GM23338 (cell line): Measurements from ENCODE around the gene PEPD. TPM values are rescaled to one million over a fixed set of nuclear protein-coding genes. Genes with fewer than 3 reads are reported as not detected.

ENCODE experiments used
- ATAC-seq: fragments of 200-7000 bp; cut with Tn5 transposase; 3 replicates; pipeline ENCODE4 v1.9.1; 2020
- DNase-seq: peaks from one replicate; pipeline ENCODE4 v3.0.0-alpha.2; 2015; ENCODE audit warnings: low spot score
- H2AFZ ChIP-seq: fragments of 200-600 bp; sonication (generic); 2 replicates; pipeline ENCODE4 v1.8.0; 2016; ENCODE audit warnings: antibody characterized with exemption, mild to moderate bottlenecking, moderate library complexity
- H3F3A ChIP-seq: fragments of 200-600 bp; sonication (generic); replicated peaks from 2 replicates; pipeline ENCODE4 v1.8.0; 2017; ENCODE audit warnings: antibody characterized with exemption, mixed run types, low read depth
- H3K27ac ChIP-seq: fragments of 200-600 bp; sonication (generic); 2 replicates; pipeline ENCODE4 v1.6.1; 2016; ENCODE audit warnings: low read depth
- H3K27me3 ChIP-seq: fragments of 200-600 bp; sonication (generic); 2 replicates; pipeline ENCODE4 v1.8.0; 2016; ENCODE audit warnings: mild to moderate bottlenecking, mixed run types, moderate library complexity; ENCODE audit not compliant: insufficient read depth
- H3K36me3 ChIP-seq: fragments of 200-600 bp; sonication (generic); 2 replicates; pipeline ENCODE4 v1.8.0; 2016; ENCODE audit warnings: mild to moderate bottlenecking; ENCODE audit not compliant: insufficient read depth
- H3K4me1 ChIP-seq: fragments of 200-600 bp; sonication (generic); 2 replicates; pipeline ENCODE4 v1.8.0; 2016; ENCODE audit warnings: mild to moderate bottlenecking, moderate library complexity; ENCODE audit not compliant: insufficient read depth
- H3K4me2 ChIP-seq: fragments of 200-600 bp; sonication (generic); 2 replicates; pipeline ENCODE4 v1.7.1; 2017; ENCODE audit warnings: mixed run types
- H3K4me3 ChIP-seq: fragments of 200-600 bp; sonication (generic); 2 replicates; pipeline ENCODE4 v1.6.1; 2016; ENCODE audit warnings: mixed run types
- H3K79me2 ChIP-seq: fragments of 200-600 bp; sonication (generic); replicated peaks from 2 replicates; pipeline ENCODE4 v1.8.0; 2017; ENCODE audit warnings: mild to moderate bottlenecking; ENCODE audit not compliant: insufficient read depth
- H3K9me2 ChIP-seq: fragments of 200-600 bp; sonication (generic); 2 replicates; pipeline ENCODE4 v1.8.0; 2017; ENCODE audit not compliant: insufficient read depth
- H4K20me1 ChIP-seq: fragments of 200-600 bp; sonication (generic); replicated peaks from 2 replicates; pipeline ENCODE4 v1.8.0; 2017; ENCODE audit warnings: mild to moderate bottlenecking; ENCODE audit not compliant: insufficient read depth
- H3K27ac Mint-ChIP-seq: 2 replicates; pipeline ENCODE4 v1.8.0; 2020; ENCODE audit warnings: inconsistent platforms, mild to moderate bottlenecking, moderate library complexity, mixed read lengths
- H3K27me3 Mint-ChIP-seq: 3 replicates; pipeline ENCODE4 v1.8.0; 2022; ENCODE audit warnings: low read depth, mild to moderate bottlenecking, moderate library complexity, mixed read lengths, inconsistent platforms; ENCODE audit not compliant: insufficient read depth, poor library complexity
- H3K36me3 Mint-ChIP-seq: 3 replicates; pipeline ENCODE4 v1.8.0; 2021; ENCODE audit warnings: low read depth, mild to moderate bottlenecking, inconsistent platforms, moderate library complexity, mixed read lengths
- H3K4me1 Mint-ChIP-seq: 3 replicates; pipeline ENCODE4 v1.8.0; 2020; ENCODE audit warnings: mild to moderate bottlenecking, inconsistent platforms, mixed read lengths
- H3K4me3 Mint-ChIP-seq: 3 replicates; pipeline ENCODE4 v1.8.0; 2021; ENCODE audit warnings: moderate library complexity, mild to moderate bottlenecking, inconsistent platforms, mixed read lengths
- H3K9me3 Mint-ChIP-seq: 3 replicates; pipeline ENCODE4 v1.8.0; 2020; ENCODE audit warnings: moderate library complexity, mild to moderate bottlenecking, inconsistent platforms, mixed read lengths
- CREB1 ChIP-seq: fragments of 250-450 bp; sonication (Bioruptor Pico); IDR thresholded peaks from 2 replicates; pipeline ENCODE4 v1.5.0; 2020; ENCODE audit warnings: low read depth, mild to moderate bottlenecking, moderate library complexity
- EZH2 ChIP-seq: fragments of 200-600 bp; sonication (generic); IDR thresholded peaks from one replicate; pipeline ENCODE4 v1.8.0; 2017; ENCODE audit warnings: antibody characterized with exemption, mild to moderate bottlenecking, low read depth; ENCODE audit not compliant: unreplicated experiment
- EZH2phosphoT487 ChIP-seq: fragments of 200-600 bp; sonication (generic); IDR thresholded peaks from one replicate; pipeline ENCODE4 v1.8.1; 2018; ENCODE audit warnings: antibody characterized with exemption; ENCODE audit not compliant: unreplicated experiment
- JUNB ChIP-seq: IDR thresholded peaks from one replicate; pipeline ENCODE4 v1.6.1; 2016; ENCODE audit warnings: antibody characterized with exemption; ENCODE audit not compliant: unreplicated experiment
- NANOG ChIP-seq: IDR thresholded peaks from 2 replicates; pipeline ENCODE4 v1.6.1; 2016; ENCODE audit warnings: antibody characterized with exemption, borderline replicate concordance
- POLR2AphosphoS5 ChIP-seq: IDR thresholded peaks from 2 replicates; pipeline ENCODE4 v1.6.1; 2016; ENCODE audit warnings: antibody characterized with exemption, low read depth
- STAT1 ChIP-seq: IDR thresholded peaks from one replicate; pipeline ENCODE4 v1.6.1; 2016; ENCODE audit warnings: antibody characterized with exemption; ENCODE audit not compliant: unreplicated experiment
- ZNF114 ChIP-seq: fragments of 250-450 bp; sonication (Bioruptor Pico); IDR thresholded peaks from 2 replicates; pipeline ENCODE4 v1.5.0; 2020; ENCODE audit warnings: mild to moderate bottlenecking, moderate library complexity
- ZNF331 ChIP-seq: fragments of 250-450 bp; sonication (Bioruptor Pico); IDR thresholded peaks from 2 replicates; pipeline ENCODE4 v1.5.0; 2020; ENCODE audit warnings: low read depth, mild to moderate bottlenecking, moderate library complexity
- polyA plus RNA-seq: library from polyadenylated mRNA; unstranded; fragments of >200 nt; fragmentation: Nextera tagmentation; extraction: Ambion mirVana; gene quantifications from 2 replicates; pipeline ENCODE4 v1.2.1, GENCODE V29; 2016
- total RNA-seq: library from RNA; depleted of rRNA; stranded (reverse); fragments of >200 nt; shearing (Covaris generic); gene quantifications from 2 replicates; pipeline ENCODE4 v1.2.3, GENCODE V29; 2014
- TF ChIP-seq, protein P1 (sequence below): IDR thresholded peaks from 2 replicates; pipeline ENCODE4 v1.6.1; 2016; ENCODE audit warnings: antibody characterized with exemption
- TF ChIP-seq, protein P2 (sequence below): IDR thresholded peaks from one replicate; pipeline ENCODE4 v1.6.1; 2018; ENCODE audit warnings: antibody characterized with exemption; ENCODE audit not compliant: unreplicated experiment
- TF ChIP-seq, protein P3 (sequence below): fragments of 250-450 bp; sonication (Bioruptor Pico); IDR thresholded peaks from 2 replicates; pipeline ENCODE4 v1.5.0; 2020; ENCODE audit warnings: mild to moderate bottlenecking, moderate library complexity
- TF ChIP-seq, protein P4 (sequence below), 2 experiments: fragments of 200-600 bp in 1 of 2; sonication (generic) in 1 of 2; conservative IDR thresholded peaks; 2 replicates each; pipeline versions ENCODE4 v1.5.1 to v1.6.1; 2016 to 2017; ENCODE audit warnings: antibody characterized with exemption in 2 of 2, low read depth in 2 of 2, mild to moderate bottlenecking in 2 of 2, moderate library complexity in 1 of 2

PEPD gene
- total and polyA plus RNA-seq, 2 experiments from 2014 or later = 81.7 to 89.2 TPM

- Histone ChIP-seq H3K9me2 (0 out of 2 replicates have a peak, but pooled peaks cover 3% of the 10 kb centered on the region), H3K4me1 (no peaks in the 10 kb centered on the region; the same call in 1 of the 2 replicates), H3F3A (no peaks in the 10 kb centered on the region), H2AFZ (no peak overlapping the region), H4K20me1 (no peaks in the 10 kb centered on the region; the same call in 1 of the 2 replicates), H3K79me2 (no peaks in the 10 kb centered on the region), H3K4me3 (no peak overlapping the region), H3K27ac (no peak overlapping the region), H3K36me3 (no peaks in the 10 kb centered on the region), H3K4me2 (no peak overlapping the region), H3K27me3 (no peaks in the 10 kb centered on the region)
- H3K27me3 Mint-ChIP-seq = peaks cover 8% of the 10 kb centered on the region
- no peak overlapping the region for H3K4me3 Mint-ChIP-seq
- peaks cover 16% of the 10 kb centered on the region for H3K4me1 Mint-ChIP-seq
- H3K36me3 Mint-ChIP-seq = no peaks in the 10 kb centered on the region
- TF ChIP-seq, protein P1, sequence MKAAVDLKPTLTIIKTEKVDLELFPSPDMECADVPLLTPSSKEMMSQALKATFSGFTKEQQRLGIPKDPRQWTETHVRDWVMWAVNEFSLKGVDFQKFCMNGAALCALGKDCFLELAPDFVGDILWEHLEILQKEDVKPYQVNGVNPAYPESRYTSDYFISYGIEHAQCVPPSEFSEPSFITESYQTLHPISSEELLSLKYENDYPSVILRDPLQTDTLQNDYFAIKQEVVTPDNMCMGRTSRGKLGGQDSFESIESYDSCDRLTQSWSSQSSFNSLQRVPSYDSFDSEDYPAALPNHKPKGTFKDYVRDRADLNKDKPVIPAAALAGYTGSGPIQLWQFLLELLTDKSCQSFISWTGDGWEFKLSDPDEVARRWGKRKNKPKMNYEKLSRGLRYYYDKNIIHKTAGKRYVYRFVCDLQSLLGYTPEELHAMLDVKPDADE = no peak
- no peak for TF ChIP-seq ZNF331 (CRISPR knock-in tag)
- TF ChIP-seq, protein P2, sequence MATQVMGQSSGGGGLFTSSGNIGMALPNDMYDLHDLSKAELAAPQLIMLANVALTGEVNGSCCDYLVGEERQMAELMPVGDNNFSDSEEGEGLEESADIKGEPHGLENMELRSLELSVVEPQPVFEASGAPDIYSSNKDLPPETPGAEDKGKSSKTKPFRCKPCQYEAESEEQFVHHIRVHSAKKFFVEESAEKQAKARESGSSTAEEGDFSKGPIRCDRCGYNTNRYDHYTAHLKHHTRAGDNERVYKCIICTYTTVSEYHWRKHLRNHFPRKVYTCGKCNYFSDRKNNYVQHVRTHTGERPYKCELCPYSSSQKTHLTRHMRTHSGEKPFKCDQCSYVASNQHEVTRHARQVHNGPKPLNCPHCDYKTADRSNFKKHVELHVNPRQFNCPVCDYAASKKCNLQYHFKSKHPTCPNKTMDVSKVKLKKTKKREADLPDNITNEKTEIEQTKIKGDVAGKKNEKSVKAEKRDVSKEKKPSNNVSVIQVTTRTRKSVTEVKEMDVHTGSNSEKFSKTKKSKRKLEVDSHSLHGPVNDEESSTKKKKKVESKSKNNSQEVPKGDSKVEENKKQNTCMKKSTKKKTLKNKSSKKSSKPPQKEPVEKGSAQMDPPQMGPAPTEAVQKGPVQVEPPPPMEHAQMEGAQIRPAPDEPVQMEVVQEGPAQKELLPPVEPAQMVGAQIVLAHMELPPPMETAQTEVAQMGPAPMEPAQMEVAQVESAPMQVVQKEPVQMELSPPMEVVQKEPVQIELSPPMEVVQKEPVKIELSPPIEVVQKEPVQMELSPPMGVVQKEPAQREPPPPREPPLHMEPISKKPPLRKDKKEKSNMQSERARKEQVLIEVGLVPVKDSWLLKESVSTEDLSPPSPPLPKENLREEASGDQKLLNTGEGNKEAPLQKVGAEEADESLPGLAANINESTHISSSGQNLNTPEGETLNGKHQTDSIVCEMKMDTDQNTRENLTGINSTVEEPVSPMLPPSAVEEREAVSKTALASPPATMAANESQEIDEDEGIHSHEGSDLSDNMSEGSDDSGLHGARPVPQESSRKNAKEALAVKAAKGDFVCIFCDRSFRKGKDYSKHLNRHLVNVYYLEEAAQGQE = no peak
- TF ChIP-seq EZH2 = no peak
- no peak for TF ChIP-seq EZH2phosphoT487
- no peak for TF ChIP-seq ZNF114
- TF ChIP-seq, protein P3, sequence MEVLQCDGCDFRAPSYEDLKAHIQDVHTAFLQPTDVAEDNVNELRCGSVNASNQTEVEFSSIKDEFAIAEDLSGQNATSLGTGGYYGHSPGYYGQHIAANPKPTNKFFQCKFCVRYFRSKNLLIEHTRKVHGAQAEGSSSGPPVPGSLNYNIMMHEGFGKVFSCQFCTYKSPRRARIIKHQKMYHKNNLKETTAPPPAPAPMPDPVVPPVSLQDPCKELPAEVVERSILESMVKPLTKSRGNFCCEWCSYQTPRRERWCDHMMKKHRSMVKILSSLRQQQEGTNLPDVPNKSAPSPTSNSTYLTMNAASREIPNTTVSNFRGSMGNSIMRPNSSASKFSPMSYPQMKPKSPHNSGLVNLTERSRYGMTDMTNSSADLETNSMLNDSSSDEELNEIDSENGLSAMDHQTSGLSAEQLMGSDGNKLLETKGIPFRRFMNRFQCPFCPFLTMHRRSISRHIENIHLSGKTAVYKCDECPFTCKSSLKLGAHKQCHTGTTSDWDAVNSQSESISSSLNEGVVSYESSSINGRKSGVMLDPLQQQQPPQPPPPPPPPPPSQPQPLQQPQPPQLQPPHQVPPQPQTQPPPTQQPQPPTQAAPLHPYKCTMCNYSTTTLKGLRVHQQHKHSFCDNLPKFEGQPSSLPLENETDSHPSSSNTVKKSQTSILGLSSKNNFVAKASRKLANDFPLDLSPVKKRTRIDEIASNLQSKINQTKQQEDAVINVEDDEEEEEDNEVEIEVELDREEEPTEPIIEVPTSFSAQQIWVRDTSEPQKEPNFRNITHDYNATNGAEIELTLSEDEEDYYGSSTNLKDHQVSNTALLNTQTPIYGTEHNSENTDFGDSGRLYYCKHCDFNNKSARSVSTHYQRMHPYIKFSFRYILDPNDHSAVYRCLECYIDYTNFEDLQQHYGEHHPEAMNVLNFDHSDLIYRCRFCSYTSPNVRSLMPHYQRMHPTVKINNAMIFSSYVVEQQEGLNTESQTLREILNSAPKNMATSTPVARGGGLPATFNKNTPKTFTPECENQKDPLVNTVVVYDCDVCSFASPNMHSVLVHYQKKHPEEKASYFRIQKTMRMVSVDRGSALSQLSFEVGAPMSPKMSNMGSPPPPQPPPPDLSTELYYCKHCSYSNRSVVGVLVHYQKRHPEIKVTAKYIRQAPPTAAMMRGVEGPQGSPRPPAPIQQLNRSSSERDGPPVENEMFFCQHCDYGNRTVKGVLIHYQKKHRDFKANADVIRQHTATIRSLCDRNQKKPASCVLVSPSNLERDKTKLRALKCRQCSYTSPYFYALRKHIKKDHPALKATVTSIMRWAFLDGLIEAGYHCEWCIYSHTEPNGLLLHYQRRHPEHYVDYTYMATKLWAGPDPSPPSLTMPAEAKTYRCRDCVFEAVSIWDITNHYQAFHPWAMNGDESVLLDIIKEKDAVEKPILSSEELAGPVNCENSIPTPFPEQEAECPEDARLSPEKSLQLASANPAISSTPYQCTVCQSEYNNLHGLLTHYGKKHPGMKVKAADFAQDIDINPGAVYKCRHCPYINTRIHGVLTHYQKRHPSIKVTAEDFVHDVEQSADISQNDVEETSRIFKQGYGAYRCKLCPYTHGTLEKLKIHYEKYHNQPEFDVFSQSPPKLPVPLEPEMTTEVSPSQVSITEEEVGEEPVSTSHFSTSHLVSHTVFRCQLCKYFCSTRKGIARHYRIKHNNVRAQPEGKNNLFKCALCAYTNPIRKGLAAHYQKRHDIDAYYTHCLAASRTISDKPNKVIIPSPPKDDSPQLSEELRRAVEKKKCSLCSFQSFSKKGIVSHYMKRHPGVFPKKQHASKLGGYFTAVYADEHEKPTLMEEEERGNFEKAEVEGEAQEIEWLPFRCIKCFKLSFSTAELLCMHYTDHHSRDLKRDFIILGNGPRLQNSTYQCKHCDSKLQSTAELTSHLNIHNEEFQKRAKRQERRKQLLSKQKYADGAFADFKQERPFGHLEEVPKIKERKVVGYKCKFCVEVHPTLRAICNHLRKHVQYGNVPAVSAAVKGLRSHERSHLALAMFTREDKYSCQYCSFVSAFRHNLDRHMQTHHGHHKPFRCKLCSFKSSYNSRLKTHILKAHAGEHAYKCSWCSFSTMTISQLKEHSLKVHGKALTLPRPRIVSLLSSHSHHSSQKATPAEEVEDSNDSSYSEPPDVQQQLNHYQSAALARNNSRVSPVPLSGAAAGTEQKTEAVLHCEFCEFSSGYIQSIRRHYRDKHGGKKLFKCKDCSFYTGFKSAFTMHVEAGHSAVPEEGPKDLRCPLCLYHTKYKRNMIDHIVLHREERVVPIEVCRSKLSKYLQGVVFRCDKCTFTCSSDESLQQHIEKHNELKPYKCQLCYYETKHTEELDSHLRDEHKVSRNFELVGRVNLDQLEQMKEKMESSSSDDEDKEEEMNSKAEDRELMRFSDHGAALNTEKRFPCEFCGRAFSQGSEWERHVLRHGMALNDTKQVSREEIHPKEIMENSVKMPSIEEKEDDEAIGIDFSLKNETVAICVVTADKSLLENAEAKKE = no peak
- TF ChIP-seq JUNB = no peak
- no peak for TF ChIP-seq NANOG
- no peak for TF ChIP-seq STAT1
- TF ChIP-seq POLR2AphosphoS5 = no peak
- TF ChIP-seq CREB1 (CRISPR knock-in tag) = no peak
- TF ChIP-seq, protein P4, sequence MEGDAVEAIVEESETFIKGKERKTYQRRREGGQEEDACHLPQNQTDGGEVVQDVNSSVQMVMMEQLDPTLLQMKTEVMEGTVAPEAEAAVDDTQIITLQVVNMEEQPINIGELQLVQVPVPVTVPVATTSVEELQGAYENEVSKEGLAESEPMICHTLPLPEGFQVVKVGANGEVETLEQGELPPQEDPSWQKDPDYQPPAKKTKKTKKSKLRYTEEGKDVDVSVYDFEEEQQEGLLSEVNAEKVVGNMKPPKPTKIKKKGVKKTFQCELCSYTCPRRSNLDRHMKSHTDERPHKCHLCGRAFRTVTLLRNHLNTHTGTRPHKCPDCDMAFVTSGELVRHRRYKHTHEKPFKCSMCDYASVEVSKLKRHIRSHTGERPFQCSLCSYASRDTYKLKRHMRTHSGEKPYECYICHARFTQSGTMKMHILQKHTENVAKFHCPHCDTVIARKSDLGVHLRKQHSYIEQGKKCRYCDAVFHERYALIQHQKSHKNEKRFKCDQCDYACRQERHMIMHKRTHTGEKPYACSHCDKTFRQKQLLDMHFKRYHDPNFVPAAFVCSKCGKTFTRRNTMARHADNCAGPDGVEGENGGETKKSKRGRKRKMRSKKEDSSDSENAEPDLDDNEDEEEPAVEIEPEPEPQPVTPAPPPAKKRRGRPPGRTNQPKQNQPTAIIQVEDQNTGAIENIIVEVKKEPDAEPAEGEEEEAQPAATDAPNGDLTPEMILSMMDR (conservative IDR thresholded peaks at IDR 0.05; ENCODE audit: low read depth in 2 of 2) = no peak
- no peaks in the 10 kb centered on the region for H3K9me3 Mint-ChIP-seq
- ATAC-seq = no peak
- H3K27ac Mint-ChIP-seq = no peak overlapping the region
- DNase-seq = no peak
Observed at GRCh38 chr19:33417751-33418150, 103.8 kb downstream of the PEPD start.
